CD4-positive, alpha-beta T cell treated with Interleukin-12 subunit alpha and Interleukin-12 subunit beta, for 1 hour (primary cell): ENCODE measurements around the gene PAK1.
A peak's percentile ranks its signal among the peaks of the same experiment; 100 is the strongest.

ENCODE experiments used
- DNase-seq: peaks from one replicate; pipeline ENCODE4 v3.0.0-alpha.2; 2020

PAK1 gene

GRCh38 chr11:77472991-77473800 is 698 bp downstream of the PAK1 start:
- DNase-seq, result peak; percentile 51

GRCh38 chr11:77471558-77472193 is 2.2 kb downstream of the PAK1 start:
- peak; percentile 28 for DNase-seq

GRCh38 chr11:77470971-77471370 is 2.9 kb downstream of the PAK1 start:
- no peak for DNase-seq

GRCh38 chr11:77470504-77470903 is 3.4 kb downstream of the PAK1 start:
- no peak for DNase-seq

GRCh38 chr11:77468527-77468926 is 5.4 kb downstream of the PAK1 start:
- no peak for DNase-seq

GRCh38 chr11:77467993-77468392 is 5.9 kb downstream of the PAK1 start:
- no peak for DNase-seq

- no peak for DNase-seq
These were observed 6.7 kb downstream of the PAK1 start for GRCh38 chr11:77467233-77467632.

GRCh38 chr11:77457340-77457739 is 16.6 kb downstream of the PAK1 start:
- DNase-seq, result no peak

GRCh38 chr11:77455740-77456139 is 18.2 kb downstream of the PAK1 start:
- no peak for DNase-seq

- DNase-seq, result no peak
These were observed 18.8 kb downstream of the PAK1 start for GRCh38 chr11:77454867-77455655.

GRCh38 chr11:77450227-77450626 is 23.7 kb downstream of the PAK1 start:
- no peak for DNase-seq

GRCh38 chr11:77449784-77450183 is 24.1 kb downstream of the PAK1 start:
- no peak for DNase-seq

- DNase-seq, result peak; percentile 3
These were observed 24.8 kb downstream of the PAK1 start for GRCh38 chr11:77449060-77449521.

- no peak for DNase-seq
These were observed 25.6 kb downstream of the PAK1 start for GRCh38 chr11:77448269-77448668.

- DNase-seq, result no peak
These were observed 26.8 kb downstream of the PAK1 start for GRCh38 chr11:77446911-77447629.

- DNase-seq, result no peak
These were observed 29.6 kb downstream of the PAK1 start for GRCh38 chr11:77444261-77444660.

GRCh38 chr11:77442394-77443053 is 31.4 kb downstream of the PAK1 start:
- DNase-seq, result no peak

GRCh38 chr11:77441426-77441825 is 32.5 kb downstream of the PAK1 start:
- DNase-seq, result no peak

- no peak for DNase-seq
These were observed 33.2 kb downstream of the PAK1 start for GRCh38 chr11:77440678-77441077.

GRCh38 chr11:77438487-77438886 is 35.4 kb downstream of the PAK1 start:
- no peak for DNase-seq

GRCh38 chr11:77436969-77437368 is 36.9 kb downstream of the PAK1 start:
- no peak for DNase-seq

GRCh38 chr11:77436506-77436905 is 37.4 kb downstream of the PAK1 start:
- DNase-seq, result no peak
